DOHH2 (cell line): ENCODE measurements around the gene PTPRQ.

ENCODE experiments used
- H3F3A ChIP-seq: fragments of 200-600 bp; sonication (generic), shearing (Covaris generic); 2 replicates; pipeline ENCODE4 v1.6.0; 2016; ENCODE audit warnings: antibody characterized with exemption, mild to moderate bottlenecking; ENCODE audit not compliant: control insufficient read depth, insufficient read depth
- H3K27ac ChIP-seq: fragments of 200-600 bp; sonication (generic); 2 replicates; pipeline ENCODE4 v1.5.1; 2014; ENCODE audit warnings: low read depth, mild to moderate bottlenecking, low read length, moderate library complexity
- H3K27me3 ChIP-seq: fragments of 200-600 bp; sonication (generic); 2 replicates; pipeline ENCODE4 v1.6.1; 2014; ENCODE audit warnings: mild to moderate bottlenecking, low read length, mixed read lengths; ENCODE audit not compliant: control insufficient read depth
- H3K36me3 ChIP-seq: fragments of 200-600 bp; sonication (generic); 2 replicates; pipeline ENCODE4 v1.6.1; 2014; ENCODE audit warnings: mild to moderate bottlenecking, low read length, moderate library complexity, mixed read lengths; ENCODE audit not compliant: control insufficient read depth
- H3K4me1 ChIP-seq: fragments of 200-600 bp; sonication (generic); 2 replicates; pipeline ENCODE4 v1.6.1; 2014; ENCODE audit warnings: mild to moderate bottlenecking, low read length, mixed read lengths; ENCODE audit not compliant: control insufficient read depth
- H3K4me2 ChIP-seq: fragments of 200-600 bp; sonication (generic); 2 replicates; pipeline ENCODE4 v1.6.0; 2014; ENCODE audit warnings: mild to moderate bottlenecking, low read length, moderate library complexity
- H3K4me3 ChIP-seq: fragments of 200-600 bp; sonication (generic); 2 replicates; pipeline ENCODE4 v1.5.1; 2014; ENCODE audit warnings: mild to moderate bottlenecking, low read length, mixed read lengths
- H3K79me2 ChIP-seq: fragments of 200-600 bp; sonication (generic); 2 replicates; pipeline ENCODE4 v1.6.1; 2014; ENCODE audit warnings: mild to moderate bottlenecking, low read length, mixed read lengths; ENCODE audit not compliant: control insufficient read depth
- H3K9me2 ChIP-seq: fragments of 200-600 bp; sonication (generic); replicated peaks from 2 replicates; pipeline ENCODE4 v1.6.1; 2014; ENCODE audit warnings: mild to moderate bottlenecking, low read length, mixed read lengths; ENCODE audit not compliant: control insufficient read depth
- H3K9me3 ChIP-seq: fragments of 200-600 bp; sonication (generic); 2 replicates; pipeline ENCODE4 v1.6.1; 2014; ENCODE audit warnings: antibody characterized with exemption, low read length, mixed read lengths; ENCODE audit not compliant: control insufficient read depth, insufficient read depth
- H4K20me1 ChIP-seq: fragments of 200-600 bp; sonication (generic); 2 replicates; pipeline ENCODE4 v1.6.0; 2014; ENCODE audit warnings: low read depth, mild to moderate bottlenecking, antibody characterized with exemption, low read length, moderate library complexity; ENCODE audit not compliant: control insufficient read depth, insufficient read depth
- EZH2phosphoT487 ChIP-seq: fragments of 200-600 bp; sonication (generic); IDR thresholded peaks from 2 replicates; pipeline ENCODE4 v1.6.1; 2017; ENCODE audit warnings: borderline replicate concordance, mild to moderate bottlenecking, antibody characterized with exemption, low read length, moderate library complexity, mixed read lengths
- TF ChIP-seq, protein P1 (sequence below): fragments of 200-600 bp; sonication (generic); IDR thresholded peaks from one replicate; pipeline ENCODE4 v1.5.1; 2014; ENCODE audit warnings: antibody characterized with exemption, mild to moderate bottlenecking, low read depth, low read length; ENCODE audit not compliant: poor library complexity, severe bottlenecking

Gene PTPRQ

DNA sequence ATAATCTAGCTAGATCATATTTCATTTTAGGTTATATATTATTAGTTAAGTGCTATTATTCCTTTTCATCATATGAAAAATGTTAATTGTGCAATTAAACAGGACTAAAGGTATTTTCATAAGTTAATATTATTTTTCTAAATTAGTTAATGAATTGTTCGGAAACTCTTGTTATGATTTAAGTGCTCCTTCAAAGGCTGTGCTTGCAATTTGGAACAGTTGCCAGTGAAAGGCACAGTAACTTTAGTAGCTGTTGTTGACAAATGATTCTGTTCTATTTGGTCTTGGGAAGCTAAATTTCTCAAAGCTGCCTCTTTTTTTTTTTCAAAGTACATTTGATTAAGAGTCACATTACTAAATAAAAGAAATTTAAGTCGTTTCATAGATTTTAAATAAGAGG is 40.7 kb downstream of the PTPRQ start:
- no peaks in the 10 kb centered on the region for H3K79me2 ChIP-seq
- H3K4me1 ChIP-seq: peaks cover 29% of the 10 kb centered on the region
- no peaks in the 10 kb centered on the region for H3K36me3 ChIP-seq
- TF ChIP-seq EZH2phosphoT487: no peak
- TF ChIP-seq, protein P1, sequence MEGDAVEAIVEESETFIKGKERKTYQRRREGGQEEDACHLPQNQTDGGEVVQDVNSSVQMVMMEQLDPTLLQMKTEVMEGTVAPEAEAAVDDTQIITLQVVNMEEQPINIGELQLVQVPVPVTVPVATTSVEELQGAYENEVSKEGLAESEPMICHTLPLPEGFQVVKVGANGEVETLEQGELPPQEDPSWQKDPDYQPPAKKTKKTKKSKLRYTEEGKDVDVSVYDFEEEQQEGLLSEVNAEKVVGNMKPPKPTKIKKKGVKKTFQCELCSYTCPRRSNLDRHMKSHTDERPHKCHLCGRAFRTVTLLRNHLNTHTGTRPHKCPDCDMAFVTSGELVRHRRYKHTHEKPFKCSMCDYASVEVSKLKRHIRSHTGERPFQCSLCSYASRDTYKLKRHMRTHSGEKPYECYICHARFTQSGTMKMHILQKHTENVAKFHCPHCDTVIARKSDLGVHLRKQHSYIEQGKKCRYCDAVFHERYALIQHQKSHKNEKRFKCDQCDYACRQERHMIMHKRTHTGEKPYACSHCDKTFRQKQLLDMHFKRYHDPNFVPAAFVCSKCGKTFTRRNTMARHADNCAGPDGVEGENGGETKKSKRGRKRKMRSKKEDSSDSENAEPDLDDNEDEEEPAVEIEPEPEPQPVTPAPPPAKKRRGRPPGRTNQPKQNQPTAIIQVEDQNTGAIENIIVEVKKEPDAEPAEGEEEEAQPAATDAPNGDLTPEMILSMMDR: no peak
- H3K4me2 ChIP-seq: peak overlapping the region; percentile 34
- H3K9me2 ChIP-seq: no peaks in the 10 kb centered on the region
- no peaks in the 10 kb centered on the region for H3K27me3 ChIP-seq
- H3K27ac ChIP-seq: peak overlapping the region; percentile 55
- H3K9me3 ChIP-seq: no peaks in the 10 kb centered on the region
- H3K4me3 ChIP-seq: peak overlapping the region; percentile 36
- no peaks in the 10 kb centered on the region for H4K20me1 ChIP-seq
- H3F3A ChIP-seq: 0 out of 2 replicates have a peak, but pooled peaks cover 7% of the 10 kb centered on the region

DNA sequence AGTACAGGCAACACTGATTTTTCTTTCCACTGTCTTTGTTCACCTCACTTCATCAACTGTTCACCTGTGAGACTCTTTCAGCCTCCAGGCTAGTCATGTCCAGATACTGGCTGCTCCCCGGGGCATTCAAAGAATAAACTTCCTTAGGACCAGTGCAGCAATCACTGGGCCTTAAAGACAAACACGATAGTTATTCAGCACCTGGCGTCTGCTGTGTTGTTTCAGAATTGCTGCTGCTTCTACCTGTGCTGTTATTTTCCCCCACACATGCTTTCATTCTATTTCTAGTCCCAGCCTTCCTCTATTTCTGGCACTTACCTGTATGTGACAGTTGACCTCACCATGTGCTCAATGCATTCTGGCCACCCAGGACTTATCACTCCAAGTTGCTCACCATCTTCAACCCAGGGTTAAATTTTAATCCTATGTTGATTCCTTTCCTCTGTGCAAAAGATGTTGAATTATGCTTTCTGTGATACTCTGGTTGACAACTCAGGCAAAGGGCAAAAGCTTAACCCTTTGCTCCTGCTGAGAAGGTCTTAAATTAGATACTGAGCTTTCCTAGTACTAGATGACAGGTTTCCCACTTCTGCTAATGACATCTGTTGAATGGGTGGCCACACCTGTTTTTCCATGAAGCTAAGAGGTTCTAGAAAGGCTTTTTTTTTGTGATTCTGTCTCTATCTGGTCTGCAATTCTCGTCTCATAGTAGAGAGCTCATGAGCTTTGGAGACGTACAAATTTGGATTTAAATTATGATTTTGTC is 41.4 kb downstream of the PTPRQ start:
- H3K4me3 ChIP-seq: peak overlapping the region; percentile 36
- H3K4me1 ChIP-seq: peaks cover 29% of the 10 kb centered on the region
- H3K27me3 ChIP-seq: no peaks in the 10 kb centered on the region
- H3K4me2 ChIP-seq: peak overlapping the region; percentile 34
- H3K36me3 ChIP-seq: no peaks in the 10 kb centered on the region
- H3K27ac ChIP-seq: peak overlapping the region; percentile 55
- H3K79me2 ChIP-seq: no peaks in the 10 kb centered on the region
- H3K9me2 ChIP-seq: no peaks in the 10 kb centered on the region
- TF ChIP-seq, protein P1: no peak
- TF ChIP-seq EZH2phosphoT487: no peak
- H4K20me1 ChIP-seq: no peaks in the 10 kb centered on the region
- H3K9me3 ChIP-seq: no peaks in the 10 kb centered on the region
- 0 out of 2 replicates have a peak, but pooled peaks cover 7% of the 10 kb centered on the region for H3F3A ChIP-seq

DNA sequence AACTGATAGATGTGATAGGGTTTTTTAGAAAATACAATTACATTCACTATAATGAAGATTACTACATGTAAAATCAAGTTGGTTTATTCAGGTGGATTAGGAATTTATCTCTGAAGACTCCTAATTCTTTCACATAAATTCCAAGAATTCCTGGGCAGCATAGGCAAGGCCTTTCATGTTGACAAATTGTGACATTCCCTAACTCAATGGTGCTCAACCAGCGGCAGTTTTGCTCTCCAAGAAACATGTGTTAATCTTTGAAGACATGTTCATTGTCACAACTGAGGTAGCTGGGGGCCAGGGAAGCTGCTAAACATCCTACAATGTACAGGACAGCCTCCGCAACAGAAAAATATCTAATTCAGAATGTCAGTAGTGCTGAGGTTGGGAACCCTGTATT is 46.3 kb downstream of the PTPRQ start:
- Histone ChIP-seq H3K4me1 (peaks cover 15% of the 10 kb centered on the region), H3K9me2 (no peaks in the 10 kb centered on the region)

More for the DNA sequence above, 46.3 kb downstream of the PTPRQ start:
- 0 out of 2 replicates have a peak, but pooled peaks cover under 1% of the 10 kb centered on the region for H3F3A ChIP-seq
- H3K79me2 ChIP-seq: no peaks in the 10 kb centered on the region
- H3K9me3 ChIP-seq: no peaks in the 10 kb centered on the region
- no peak overlapping the region for H3K4me2 ChIP-seq
- no peaks in the 10 kb centered on the region for H3K36me3 ChIP-seq
- TF ChIP-seq, protein P1: no peak
- TF ChIP-seq EZH2phosphoT487: no peak
- H4K20me1 ChIP-seq: no peaks in the 10 kb centered on the region
- no peak overlapping the region for H3K27ac ChIP-seq
- H3K27me3 ChIP-seq: no peaks in the 10 kb centered on the region
- H3K4me3 ChIP-seq: no peak overlapping the region
